HepG2 (cell line): ENCODE measurements around the gene LRRC19. TPM values are rescaled to one million over a fixed set of nuclear protein-coding genes. Genes with fewer than 3 reads are reported as not detected.

Source experiments
- ARNT2 ChIP-seq: sonication (generic); formaldehyde crosslinking; IDR thresholded peaks from 2 replicates; pipeline ENCODE4 v1.8.0; 2022; ENCODE audit warnings: mild to moderate bottlenecking, low read depth, missing genetic modification reagents, moderate library complexity
- BCL3 ChIP-seq: sonication (generic); formaldehyde crosslinking; IDR thresholded peaks from 2 replicates; pipeline ENCODE4 v1.5.1; 2020; ENCODE audit warnings: mild to moderate bottlenecking, missing genetic modification reagents, moderate library complexity
- EEA1 ChIP-seq: sonication (generic); formaldehyde crosslinking; IDR thresholded peaks from 2 replicates; pipeline ENCODE4 v1.5.1; 2020; ENCODE audit warnings: mild to moderate bottlenecking, missing genetic modification reagents, borderline replicate concordance
- ELF4 ChIP-seq: sonication (generic); formaldehyde crosslinking; IDR thresholded peaks from 2 replicates; pipeline ENCODE4 v1.5.0; 2020; ENCODE audit warnings: missing genetic modification reagents, mild to moderate bottlenecking, moderate library complexity, borderline replicate concordance
- HMG20A ChIP-seq: IDR thresholded peaks from 2 replicates; pipeline ENCODE4 v1.6.1; 2016; ENCODE audit warnings: borderline replicate concordance
- MXD4 ChIP-seq: IDR thresholded peaks from 2 replicates; pipeline ENCODE4 v1.6.1; 2016; ENCODE audit warnings: mild to moderate bottlenecking, missing biosample characterization, missing genetic modification reagents
- NONO ChIP-seq, 2 experiments: fragments of 450-650 bp in 1 of 2; sonication (generic) in 1 of 2; formaldehyde crosslinking in 1 of 2; IDR thresholded peaks in 1 of 2; conservative IDR thresholded peaks in 1 of 2; 2 replicates each; pipeline versions ENCODE4 v1.6.1 to v1.8.0; 2017 to 2022; ENCODE audit warnings: mild to moderate bottlenecking in 1 of 2, missing genetic modification reagents in 1 of 2, moderate library complexity in 1 of 2
- PAF1 ChIP-seq: IDR thresholded peaks from 2 replicates; pipeline ENCODE4 v1.6.1; 2016; ENCODE audit warnings: missing genetic modification reagents, missing compliant biosample characterization
- PCBP1 ChIP-seq: fragments of 200-400 bp; formaldehyde crosslinking; IDR thresholded peaks from 2 replicates; pipeline ENCODE4 v1.6.1; 2017; ENCODE audit warnings: mild to moderate bottlenecking, low read depth, low read length, borderline replicate concordance
- SALL2 ChIP-seq: sonication (generic); formaldehyde crosslinking; IDR thresholded peaks from 2 replicates; pipeline ENCODE4 v1.8.1; 2023; ENCODE audit warnings: mild to moderate bottlenecking, missing genetic modification reagents, inconsistent platforms
- SIX4 ChIP-seq: sonication (generic); formaldehyde crosslinking; IDR thresholded peaks from 2 replicates; pipeline ENCODE4 v1.4.0; 2020; ENCODE audit warnings: missing genetic modification reagents
- ZNF225 ChIP-seq: sonication (generic); formaldehyde crosslinking; IDR thresholded peaks from 2 replicates; pipeline ENCODE4 v1.4.0; 2020; ENCODE audit warnings: mild to moderate bottlenecking, missing genetic modification reagents
- ZNF274 ChIP-seq: sonication (generic); formaldehyde crosslinking; IDR thresholded peaks from 2 replicates; pipeline ENCODE4 v1.5.1; 2020; ENCODE audit warnings: mild to moderate bottlenecking, missing genetic modification reagents
- ZNF343 ChIP-seq: sonication (generic); formaldehyde crosslinking; IDR thresholded peaks from 2 replicates; pipeline ENCODE4 v1.4.0; 2020; ENCODE audit warnings: mild to moderate bottlenecking, missing genetic modification reagents
- ZNF382 ChIP-seq: sonication (generic); formaldehyde crosslinking; IDR thresholded peaks from 2 replicates; pipeline ENCODE4 v1.5.0; 2020; ENCODE audit warnings: missing genetic modification reagents, mild to moderate bottlenecking, borderline replicate concordance
- ZNF496 ChIP-seq: sonication (generic); formaldehyde crosslinking; IDR thresholded peaks from 2 replicates; pipeline ENCODE4 v1.8.1; 2023; ENCODE audit warnings: mild to moderate bottlenecking, moderate library complexity, missing genetic modification reagents; ENCODE audit not compliant: insufficient replicate concordance
- ZNF569 ChIP-seq: sonication (generic); formaldehyde crosslinking; IDR thresholded peaks from 2 replicates; pipeline ENCODE4 v1.5.0; 2020; ENCODE audit warnings: mild to moderate bottlenecking, missing genetic modification reagents, moderate library complexity, borderline replicate concordance
- ZNF619 ChIP-seq: sonication (generic); formaldehyde crosslinking; IDR thresholded peaks from 2 replicates; pipeline ENCODE4 v1.4.0; 2020; ENCODE audit warnings: mild to moderate bottlenecking, missing genetic modification reagents
- ZNF672 ChIP-seq: sonication (generic); formaldehyde crosslinking; IDR thresholded peaks from 2 replicates; pipeline ENCODE4 v1.8.1; 2022; ENCODE audit warnings: missing genetic modification reagents
- ZNF724P ChIP-seq: sonication (generic); formaldehyde crosslinking; IDR thresholded peaks from 2 replicates; pipeline ENCODE4 v1.8.0; 2022; ENCODE audit warnings: missing genetic modification reagents, borderline replicate concordance
- ZNF780A ChIP-seq: sonication (generic); formaldehyde crosslinking; IDR thresholded peaks from 2 replicates; pipeline ENCODE4 v1.8.0; 2022; ENCODE audit warnings: mild to moderate bottlenecking, missing genetic modification reagents, moderate library complexity
- ZNF839 ChIP-seq: sonication (generic); formaldehyde crosslinking; IDR thresholded peaks from 2 replicates; pipeline ENCODE4 v1.4.0; 2020; ENCODE audit warnings: missing genetic modification reagents, mild to moderate bottlenecking, borderline replicate concordance
- ZNF878 ChIP-seq: sonication (generic); formaldehyde crosslinking; IDR thresholded peaks from 2 replicates; pipeline ENCODE4 v1.8.1; 2023; ENCODE audit warnings: mild to moderate bottlenecking, missing genetic modification reagents, moderate library complexity
- ZNF883 ChIP-seq: sonication (generic); formaldehyde crosslinking; IDR thresholded peaks from 2 replicates; pipeline ENCODE4 v1.5.1; 2020; ENCODE audit warnings: mild to moderate bottlenecking, missing genetic modification reagents; ENCODE audit errors: not compliant biosample characterization
- polyA plus RNA-seq, 8 experiments: library from polyadenylated mRNA; depleted of rRNA in 3 of 8; stranded (reverse) in 7 of 8; unstranded in 1 of 8; fragments of >200 nt; fragmentation: Illumina TruSeq in 4 of 8; extraction: Trizol in 4 of 8; gene quantifications; 2 replicates each; pipeline versions ENCODE4 v1.2.1 to v1.2.3, GENCODE V29; 2011 to 2016; ENCODE audit warnings: low read depth in 4 of 8, missing spikeins in 1 of 8, mixed read lengths in 1 of 8; ENCODE audit not compliant: insufficient read depth in 1 of 8
- total RNA-seq, 5 experiments: library from RNA; depleted of rRNA; stranded (reverse); fragments of >200 nt; fragmentation: Illumina TruSeq; extraction: Trizol; gene quantifications; 2 replicates each; pipeline ENCODE4 v1.2.3, GENCODE V29; 2016; ENCODE audit warnings: low read depth in 1 of 5
- TF ChIP-seq, protein P1 (sequence below): IDR thresholded peaks from 2 replicates; pipeline ENCODE4 v1.6.1; 2018; ENCODE audit warnings: missing genetic modification reagents
- TF ChIP-seq, protein P2 (sequence below), 2 experiments: fragments of 450-650 bp in 1 of 2; sonication (generic) in 1 of 2; formaldehyde crosslinking; IDR thresholded peaks; 2 replicates each; pipeline versions ENCODE4 v1.5.0 to v1.8.0; 2020 to 2022; ENCODE audit warnings: mild to moderate bottlenecking in 1 of 2, missing genetic modification reagents in 1 of 2

Gene LRRC19
- total and polyA plus RNA-seq, 2 of the 13 experiments (the other 11 are each of a cell fraction or from before 2014, with no cell fraction given): not detected

- TF ChIP-seq ZNF878 (CRISPR knock-in tag): 0 out of 2 replicates have a peak, but pooled peaks have one; percentile 8
- TF ChIP-seq ZNF780A (CRISPR knock-in tag): no peak
- TF ChIP-seq EEA1 (CRISPR knock-in tag): no peak
- no peak for TF ChIP-seq PAF1 (CRISPR knock-in tag)
- TF ChIP-seq ZNF382 (CRISPR knock-in tag): no peak
- TF ChIP-seq ARNT2 (CRISPR knock-in tag): peak; percentile 68; the same call in 1 of the 2 replicates
- TF ChIP-seq ZNF569 (CRISPR knock-in tag): no peak
- TF ChIP-seq ZNF839 (CRISPR knock-in tag): peak; percentile 35; the same call in 1 of the 2 replicates
- 0 out of 2 replicates have a peak, but pooled peaks have one; percentile 71 for TF ChIP-seq BCL3 (CRISPR knock-in tag)
- TF ChIP-seq ZNF883 (CRISPR knock-in tag): peak; percentile 82
- TF ChIP-seq ZNF496 (CRISPR knock-in tag): no peak
- TF ChIP-seq ZNF724P (CRISPR knock-in tag): 0 out of 2 replicates have a peak, but pooled peaks have one; percentile 27
- no peak for TF ChIP-seq ZNF672 (CRISPR knock-in tag)
- TF ChIP-seq HMG20A (CRISPR knock-in tag): no peak
- no peak for TF ChIP-seq SIX4 (CRISPR knock-in tag)
- TF ChIP-seq NONO (IDR thresholded peaks at IDR 0.05): no peak
- TF ChIP-seq NONO (CRISPR knock-in tag; conservative IDR thresholded peaks at IDR 0.05): peak; percentile 76; the same call in 1 of the 2 replicates
- peak; percentile 67; the same call in 1 of the 2 replicates for TF ChIP-seq MXD4 (CRISPR knock-in tag)
- no peak for TF ChIP-seq ZNF274
- peak; percentile 86; the same call in 1 of the 2 replicates for TF ChIP-seq ZNF343 (CRISPR knock-in tag)
- TF ChIP-seq, protein P1, sequence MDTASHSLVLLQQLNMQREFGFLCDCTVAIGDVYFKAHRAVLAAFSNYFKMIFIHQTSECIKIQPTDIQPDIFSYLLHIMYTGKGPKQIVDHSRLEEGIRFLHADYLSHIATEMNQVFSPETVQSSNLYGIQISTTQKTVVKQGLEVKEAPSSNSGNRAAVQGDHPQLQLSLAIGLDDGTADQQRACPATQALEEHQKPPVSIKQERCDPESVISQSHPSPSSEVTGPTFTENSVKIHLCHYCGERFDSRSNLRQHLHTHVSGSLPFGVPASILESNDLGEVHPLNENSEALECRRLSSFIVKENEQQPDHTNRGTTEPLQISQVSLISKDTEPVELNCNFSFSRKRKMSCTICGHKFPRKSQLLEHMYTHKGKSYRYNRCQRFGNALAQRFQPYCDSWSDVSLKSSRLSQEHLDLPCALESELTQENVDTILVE (CRISPR knock-in tag): peak; percentile 86
- 0 out of 2 replicates have a peak, but pooled peaks have one; percentile 65 for TF ChIP-seq ELF4 (CRISPR knock-in tag)
- TF ChIP-seq ZNF619 (CRISPR knock-in tag): no peak
- TF ChIP-seq ZNF225: peak; percentile 72
- TF ChIP-seq PCBP1: no peak
- TF ChIP-seq, protein P2, sequence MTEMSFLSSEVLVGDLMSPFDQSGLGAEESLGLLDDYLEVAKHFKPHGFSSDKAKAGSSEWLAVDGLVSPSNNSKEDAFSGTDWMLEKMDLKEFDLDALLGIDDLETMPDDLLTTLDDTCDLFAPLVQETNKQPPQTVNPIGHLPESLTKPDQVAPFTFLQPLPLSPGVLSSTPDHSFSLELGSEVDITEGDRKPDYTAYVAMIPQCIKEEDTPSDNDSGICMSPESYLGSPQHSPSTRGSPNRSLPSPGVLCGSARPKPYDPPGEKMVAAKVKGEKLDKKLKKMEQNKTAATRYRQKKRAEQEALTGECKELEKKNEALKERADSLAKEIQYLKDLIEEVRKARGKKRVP (CRISPR knock-in tag; IDR thresholded peaks at IDR 0.05): 0 out of 4 replicates have a peak, but pooled peaks of 1 of the 2 experiments have one; percentile 27
- no peak; the same call in 1 of the 2 replicates for TF ChIP-seq SALL2 (CRISPR knock-in tag)
These were observed 58.4 kb downstream of the LRRC19 start, which contains the start of gene PLAA (continued) for GRCh38 chr9:26946753-26947727.
